ENCODE results near the gene TPRN.

TPRN gene

DNA sequence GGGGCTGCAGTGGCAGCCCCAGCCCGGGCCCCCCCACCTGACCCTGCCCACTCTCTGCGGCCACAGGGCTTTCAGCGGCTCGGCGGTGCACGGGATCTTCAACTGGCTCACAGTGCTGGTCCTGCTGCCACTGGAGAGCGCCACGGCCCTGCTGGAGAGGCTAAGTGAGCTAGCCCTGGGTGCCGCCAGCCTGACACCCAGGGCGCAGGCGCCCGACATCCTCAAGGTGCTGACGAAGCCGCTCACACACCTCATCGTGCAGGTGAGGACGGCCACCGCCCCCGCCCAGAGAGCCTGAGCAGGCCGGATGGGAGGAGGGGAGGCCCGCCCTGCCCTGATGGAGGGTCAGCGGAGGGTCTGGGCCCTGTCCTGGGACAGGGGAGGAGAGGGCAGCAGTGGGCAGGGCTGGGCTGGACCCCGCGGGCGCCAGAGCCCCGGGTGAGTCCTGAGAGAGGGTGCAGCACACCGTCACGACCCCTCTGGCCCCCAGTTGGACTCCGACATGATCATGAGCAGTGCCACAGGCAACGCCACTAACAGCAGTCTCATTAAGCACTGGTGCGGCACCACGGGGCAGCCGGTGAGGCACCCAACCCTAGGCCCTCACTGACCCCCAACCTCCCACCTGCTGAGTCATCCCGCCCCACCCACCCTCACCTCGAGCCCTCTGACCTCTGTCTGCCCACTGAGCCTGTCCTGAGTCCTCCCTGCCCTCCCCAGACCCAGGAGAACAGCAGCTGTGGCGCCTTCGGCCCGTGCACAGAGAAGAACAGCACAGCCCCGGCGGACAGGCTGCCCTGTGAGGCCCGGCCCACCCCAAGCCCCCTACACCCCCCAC is 32.8 kb upstream of the TPRN start:
- Histone ChIP-seq H3K27me3 (ENCODE audit: control insufficient read depth, insufficient read depth, low read length) (no peaks in the 10 kb centered on the region), H3K9ac (ENCODE audit: low read depth, low read length) (no peak overlapping the region), H3K9me3 (ENCODE audit: control insufficient read depth, insufficient read depth, low read length) (no peaks in the 10 kb centered on the region), H3K4me1 (ENCODE audit: control insufficient read depth, insufficient read depth, low read length) (no peaks in the 10 kb centered on the region), H3K4me3 (ENCODE audit: low read depth, low read length) (no peak overlapping the region), H3K36me3 (ENCODE audit: control insufficient read depth, insufficient read depth, low read length) (no peaks in the 10 kb centered on the region)

DNA sequence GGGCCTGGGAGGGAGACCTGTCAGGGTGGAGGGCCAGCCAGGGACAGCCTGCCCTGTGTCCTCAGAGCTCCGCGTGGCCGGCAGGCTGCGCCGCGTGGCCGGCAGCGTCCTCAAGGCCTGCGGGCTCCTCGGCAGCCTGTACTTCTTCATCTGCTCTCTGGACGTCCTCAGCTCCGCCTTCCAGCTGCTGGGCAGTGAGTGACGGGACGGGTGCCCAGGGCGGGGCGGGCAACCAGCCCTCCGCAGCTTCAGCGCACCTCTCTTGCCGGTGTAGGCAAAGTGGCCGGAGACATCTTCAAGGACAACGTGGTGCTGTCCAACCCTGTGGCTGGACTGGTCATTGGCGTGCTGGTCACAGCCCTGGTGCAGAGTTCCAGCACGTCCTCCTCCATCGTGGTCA is 32.0 kb upstream of the TPRN start:
- Histone ChIP-seq H3K4me3 (ENCODE audit: low read depth, low read length) (no peak overlapping the region), H3K9ac (ENCODE audit: low read depth, low read length) (no peak overlapping the region), H3K9me3 (ENCODE audit: control insufficient read depth, insufficient read depth, low read length) (no peaks in the 10 kb centered on the region), H3K36me3 (ENCODE audit: control insufficient read depth, insufficient read depth, low read length) (no peaks in the 10 kb centered on the region), H3K27me3 (ENCODE audit: control insufficient read depth, insufficient read depth, low read length) (no peaks in the 10 kb centered on the region), H3K4me1 (ENCODE audit: control insufficient read depth, insufficient read depth, low read length) (no peaks in the 10 kb centered on the region)

DNA sequence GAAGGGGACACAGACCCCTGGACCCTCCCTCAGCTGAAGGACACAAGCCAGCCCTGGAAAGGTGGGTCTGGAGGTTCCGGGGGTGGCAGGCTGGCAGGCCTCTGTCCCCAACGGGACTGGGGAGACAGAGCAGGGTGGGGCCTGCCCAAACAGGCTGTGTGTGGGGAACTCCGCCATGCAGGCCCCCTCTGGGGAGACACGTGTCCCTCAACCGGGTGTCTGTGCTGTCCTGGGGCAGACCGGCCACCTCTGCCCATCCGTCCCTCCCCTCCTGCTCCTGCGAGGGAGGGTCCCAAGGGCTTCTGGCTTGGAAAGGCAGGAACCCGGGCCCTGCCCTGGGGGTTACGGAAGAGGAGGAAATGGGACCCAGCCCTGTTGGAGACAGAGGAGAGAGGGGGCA is 31.6 kb upstream of the TPRN start:
- Histone ChIP-seq H3K27me3 (ENCODE audit: control insufficient read depth, insufficient read depth, low read length) (no peaks in the 10 kb centered on the region), H3K4me1 (ENCODE audit: control insufficient read depth, insufficient read depth, low read length) (no peaks in the 10 kb centered on the region), H3K9me3 (ENCODE audit: control insufficient read depth, insufficient read depth, low read length) (no peaks in the 10 kb centered on the region), H3K36me3 (ENCODE audit: control insufficient read depth, insufficient read depth, low read length) (no peaks in the 10 kb centered on the region), H3K9ac (ENCODE audit: low read depth, low read length) (no peak overlapping the region), H3K4me3 (ENCODE audit: low read depth, low read length) (no peak overlapping the region)

- Histone ChIP-seq H3K9me3 (ENCODE audit: control insufficient read depth, insufficient read depth, low read length) (no peaks in the 10 kb centered on the region), H3K36me3 (ENCODE audit: control insufficient read depth, insufficient read depth, low read length) (no peaks in the 10 kb centered on the region), H3K4me1 (ENCODE audit: control insufficient read depth, insufficient read depth, low read length) (no peaks in the 10 kb centered on the region), H3K4me3 (ENCODE audit: low read depth, low read length) (no peak overlapping the region), H3K9ac (ENCODE audit: low read depth, low read length) (no peak overlapping the region), H3K27me3 (ENCODE audit: control insufficient read depth, insufficient read depth, low read length) (no peaks in the 10 kb centered on the region)
These were observed 31.0 kb upstream of the TPRN start for GRCh38 chr9:137231372-137232039.

DNA sequence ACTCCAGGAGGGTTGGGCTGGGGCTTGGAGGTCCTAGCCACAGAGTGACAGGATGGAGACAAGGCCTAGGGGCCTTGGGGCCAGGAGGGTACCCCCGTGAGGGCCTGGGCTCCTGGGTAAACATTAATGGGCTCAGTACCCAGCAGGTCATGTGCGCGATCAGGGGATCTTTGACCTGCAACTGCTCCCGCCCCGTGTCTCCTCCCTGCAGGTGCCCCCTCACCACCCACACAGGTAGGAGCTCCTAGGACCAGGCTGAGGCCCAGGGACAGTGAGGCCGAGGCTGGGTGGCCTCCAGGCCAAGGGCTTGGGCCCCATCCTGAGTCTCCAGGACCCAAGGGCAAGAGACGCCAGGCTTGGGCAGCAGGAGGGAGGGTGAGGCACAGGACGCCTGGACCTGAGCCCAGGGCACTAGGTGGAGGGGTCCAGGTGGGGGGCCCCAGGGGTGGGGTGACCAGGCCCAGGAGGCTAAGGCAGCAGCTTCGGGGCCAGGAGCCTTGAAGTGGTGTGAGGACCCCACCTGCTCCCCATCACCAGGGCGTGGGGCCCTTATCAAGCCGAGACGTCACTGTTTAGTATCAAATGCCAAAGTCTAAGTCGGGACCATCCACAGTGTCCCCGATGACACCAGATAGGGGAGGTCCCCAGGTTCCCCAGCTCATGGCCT is 30.3 kb upstream of the TPRN start, which contains the start of gene SLC34A3:
Gene SLC34A3, plus strand, starts transcription at position 197 of the 667 bp plus-strand sequence. CDS start 802 bp downstream, outside the sequence.
- H3K4me1 ChIP-seq (ENCODE audit: control insufficient read depth, insufficient read depth, low read length), result no peaks in the 10 kb centered on the region
- no peaks in the 10 kb centered on the region for H3K27me3 ChIP-seq (ENCODE audit: control insufficient read depth, insufficient read depth, low read length)
- H3K4me3 ChIP-seq (ENCODE audit: low read depth, low read length), result no peak within 1 kb of the TSS
- H3K9ac ChIP-seq (ENCODE audit: low read depth, low read length), result no peak within 1 kb of the TSS
- no peaks in the 10 kb centered on the region for H3K36me3 ChIP-seq (ENCODE audit: control insufficient read depth, insufficient read depth, low read length)
- no peaks in the 10 kb centered on the region for H3K9me3 ChIP-seq (ENCODE audit: control insufficient read depth, insufficient read depth, low read length)

- no peak overlapping the region for H3K9ac ChIP-seq (ENCODE audit: low read depth, low read length)
- H3K4me3 ChIP-seq (ENCODE audit: low read depth, low read length), result no peak overlapping the region
- no peaks in the 10 kb centered on the region for H3K4me1 ChIP-seq (ENCODE audit: control insufficient read depth, insufficient read depth, low read length)
- no peaks in the 10 kb centered on the region for H3K9me3 ChIP-seq (ENCODE audit: control insufficient read depth, insufficient read depth, low read length)
- H3K27me3 ChIP-seq (ENCODE audit: control insufficient read depth, insufficient read depth, low read length), result no peaks in the 10 kb centered on the region
- no peaks in the 10 kb centered on the region for H3K36me3 ChIP-seq (ENCODE audit: control insufficient read depth, insufficient read depth, low read length)
These were observed 29.6 kb upstream of the TPRN start for GRCh38 chr9:137229903-137230704.

- no peaks in the 10 kb centered on the region for H3K36me3 ChIP-seq (ENCODE audit: control insufficient read depth, insufficient read depth, low read length)
- no peaks in the 10 kb centered on the region for H3K4me1 ChIP-seq (ENCODE audit: control insufficient read depth, insufficient read depth, low read length)
- H3K9me3 ChIP-seq (ENCODE audit: control insufficient read depth, insufficient read depth, low read length), result no peaks in the 10 kb centered on the region
- no peak overlapping the region for H3K9ac ChIP-seq (ENCODE audit: low read depth, low read length)
- no peak overlapping the region for H3K4me3 ChIP-seq (ENCODE audit: low read depth, low read length)
- H3K27me3 ChIP-seq (ENCODE audit: control insufficient read depth, insufficient read depth, low read length), result no peaks in the 10 kb centered on the region
These were observed 28.7 kb upstream of the TPRN start for GRCh38 chr9:137228968-137229896.

DNA sequence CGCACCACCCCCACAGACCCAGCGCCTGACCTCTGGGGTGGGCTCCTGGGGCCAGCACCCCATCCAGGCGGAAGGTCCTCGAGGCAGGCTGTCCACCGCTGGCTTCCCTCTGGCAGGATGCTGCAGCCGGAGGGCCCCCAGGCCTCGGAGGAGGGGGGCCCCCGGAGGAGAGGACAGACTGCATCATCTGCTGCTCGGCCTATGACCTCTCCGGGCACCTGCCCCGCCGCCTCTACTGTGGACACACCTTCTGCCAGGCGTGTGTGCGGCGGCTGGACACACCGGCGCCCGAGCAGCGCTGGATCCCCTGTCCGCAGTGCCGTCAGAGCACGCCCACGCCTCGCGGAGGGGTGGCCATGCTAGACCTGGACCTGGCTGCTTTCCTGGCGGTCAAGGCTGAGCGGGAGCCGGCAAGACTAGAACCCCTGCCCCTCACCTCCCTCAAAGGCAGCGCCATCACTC is 28.0 kb upstream of the TPRN start:
- Histone ChIP-seq H3K36me3 (ENCODE audit: control insufficient read depth, insufficient read depth, low read length) (no peaks in the 10 kb centered on the region), H3K27me3 (ENCODE audit: control insufficient read depth, insufficient read depth, low read length) (no peaks in the 10 kb centered on the region), H3K9me3 (ENCODE audit: control insufficient read depth, insufficient read depth, low read length) (no peaks in the 10 kb centered on the region), H3K9ac (ENCODE audit: low read depth, low read length) (no peak overlapping the region), H3K4me3 (ENCODE audit: low read depth, low read length) (no peak overlapping the region), H3K4me1 (ENCODE audit: control insufficient read depth, insufficient read depth, low read length) (no peaks in the 10 kb centered on the region)

GRCh38 chr9:137227853-137228505 is 27.4 kb upstream of the TPRN start:
- no peaks in the 10 kb centered on the region for H3K4me1 ChIP-seq (ENCODE audit: control insufficient read depth, insufficient read depth, low read length)
- no peak overlapping the region for H3K9ac ChIP-seq (ENCODE audit: low read depth, low read length)
- no peaks in the 10 kb centered on the region for H3K9me3 ChIP-seq (ENCODE audit: control insufficient read depth, insufficient read depth, low read length)
- H3K4me3 ChIP-seq (ENCODE audit: low read depth, low read length), result peak overlapping the region; percentile 28
- H3K27me3 ChIP-seq (ENCODE audit: control insufficient read depth, insufficient read depth, low read length), result no peaks in the 10 kb centered on the region
- H3K36me3 ChIP-seq (ENCODE audit: control insufficient read depth, insufficient read depth, low read length), result no peaks in the 10 kb centered on the region

- Histone ChIP-seq H3K9me3 (ENCODE audit: control insufficient read depth, insufficient read depth, low read length) (no peaks in the 10 kb centered on the region), H3K36me3 (ENCODE audit: control insufficient read depth, insufficient read depth, low read length) (no peaks in the 10 kb centered on the region), H3K27me3 (ENCODE audit: control insufficient read depth, insufficient read depth, low read length) (no peaks in the 10 kb centered on the region), H3K9ac (ENCODE audit: low read depth, low read length) (no peak within 1 kb of the TSS), H3K4me3 (ENCODE audit: low read depth, low read length) (peak within 1 kb of the TSS; percentile 28), H3K4me1 (ENCODE audit: control insufficient read depth, insufficient read depth, low read length) (no peaks in the 10 kb centered on the region)
These were observed 26.7 kb upstream of the TPRN start, which contains the start of gene RNF224 for GRCh38 chr9:137227054-137227852. Gene RNF224 (plus strand): TSS chr9:137227502. CDS start chr9:137228336, 834 bp downstream.
